Prostate gland (tissue), 2 donors: Measurements from ENCODE around the gene THAP4. TPM values are rescaled to one million over a fixed set of nuclear protein-coding genes. Genes with fewer than 3 reads are reported as not detected.

Source experiments
- DNase-seq: peaks from one replicate; pipeline ENCODE4 v3.0.0-alpha.2; 2019; ENCODE audit warnings: low spot score
- H3K27ac ChIP-seq, 2 donors: fragments of 200-600 bp; sonication (generic); 2 replicates each; pipeline ENCODE4 v1.5.1; 2017 to 2019
- H3K27me3 ChIP-seq: fragments of 200-600 bp; sonication (generic); replicated peaks from 2 replicates; pipeline ENCODE4 v1.5.1; 2019; ENCODE audit not compliant: insufficient read depth
- H3K36me3 ChIP-seq, 2 donors: fragments of 200-600 bp; sonication (generic); 1 replicate in 1 of 2; 2 replicates in 1 of 2; pipeline versions ENCODE4 v1.5.1 to v1.8.1; 2017 to 2019
- H3K4me1 ChIP-seq: fragments of 200-600 bp; sonication (generic); replicated peaks from 2 replicates; pipeline ENCODE4 v1.5.1; 2019
- H3K4me3 ChIP-seq, 2 donors: fragments of 200-600 bp; sonication (generic); 2 replicates each; pipeline ENCODE4 v1.5.1; 2017 to 2019
- H3K9me3 ChIP-seq: fragments of 200-600 bp; sonication (generic); 2 replicates; pipeline ENCODE4 v1.5.1; 2017
- CTCF ChIP-seq, 4 experiments: fragments of 200-600 bp in 2 of 4; fragments of 450-650 bp in 2 of 4; sonication (generic) in 2 of 4; IDR thresholded peaks; 1 replicate in 3 of 4; 2 replicates in 1 of 4; pipeline ENCODE4 v1.5.1; 2016 to 2019; ENCODE audit warnings: antibody characterized with exemption in 4 of 4, mild to moderate bottlenecking in 2 of 4, moderate library complexity in 2 of 4
- POLR2A ChIP-seq: fragments of 450-650 bp; IDR thresholded peaks from one replicate; pipeline ENCODE4 v1.6.1; 2016; ENCODE audit warnings: antibody characterized with exemption, mild to moderate bottlenecking
- POLR2AphosphoS5 ChIP-seq: sonication (generic); formaldehyde crosslinking; IDR thresholded peaks from one replicate; pipeline ENCODE4 v1.6.1; 2017; ENCODE audit warnings: antibody characterized with exemption
- WGBS: methylation state at CpG from one replicate; pipeline ENCODE4 v1.1.5; 2018; 5-methylcytosine and 5-hydroxymethylcytosine counted together
- intact Hi-C: fragments of 100-400 bp; cut with DNase I; formaldehyde crosslinking; loops from one replicate; pipeline ENCODE4 v1.14.2; 2022
- total RNA-seq, 2 donors: library from RNA; depleted of rRNA; stranded (reverse); fragments of >200 nt; gene quantifications; one replicate each; pipeline ENCODE4 v1.1.0, GENCODE V29; 2016

THAP4 gene
- total RNA-seq, 2 donors from 2014 or later: 60.8 to 92.9 TPM

DNA sequence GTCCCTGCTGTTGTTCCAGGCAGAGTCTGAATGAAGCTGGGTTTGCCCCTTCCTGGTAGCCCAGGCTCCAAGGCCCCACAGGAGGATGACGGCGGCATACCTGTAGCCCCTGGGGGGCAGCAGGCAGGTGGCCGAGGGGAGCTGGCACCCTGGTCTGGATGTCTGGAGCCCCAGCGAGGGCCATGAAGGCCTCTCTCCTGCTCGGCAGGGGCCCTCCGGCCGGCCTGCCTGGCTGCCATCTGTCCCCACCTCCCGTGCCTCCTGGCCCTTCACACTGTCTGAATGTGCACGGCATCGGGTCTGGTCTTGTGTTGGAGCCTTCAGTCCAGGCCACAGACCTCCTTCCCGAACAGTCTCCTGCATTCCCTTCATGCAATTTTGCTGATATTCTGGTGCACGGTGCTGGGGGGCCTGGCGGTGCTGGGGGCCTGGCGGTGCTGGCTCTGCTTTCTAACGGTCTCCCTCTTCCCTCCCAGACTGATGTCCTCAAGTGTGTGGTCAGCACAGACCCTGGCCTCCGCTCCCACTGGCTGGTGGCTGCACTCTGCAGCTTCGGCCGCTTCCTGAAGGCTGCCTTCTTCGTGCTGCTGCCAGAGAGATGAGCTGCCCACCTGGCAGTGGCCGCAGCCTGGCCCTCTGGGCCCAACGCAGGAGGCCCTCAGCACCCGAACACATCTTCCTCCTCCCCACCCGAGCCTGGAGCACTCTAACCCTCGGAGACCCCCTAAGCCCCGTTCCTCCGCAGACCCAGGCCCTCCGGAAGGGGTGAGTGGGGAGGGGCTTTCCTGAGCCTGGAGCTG is 64.9 kb downstream of the THAP4 start:
- no peak for DNase-seq
- H3K4me1 ChIP-seq: no peaks in the 10 kb centered on the region
- WGBS: 84% methylated on average over 27 of the region's 27 CpGs
- H3K4me3 ChIP-seq: no peak overlapping the region
- intact Hi-C loops: no loop called here
- TF ChIP-seq CTCF (IDR thresholded peaks at IDR 0.05) (no peak), POLR2AphosphoS5 (no peak), POLR2A (no peak)
- H3K36me3 ChIP-seq: no peaks in the 10 kb centered on the region
- no peak overlapping the region for H3K27ac ChIP-seq
- H3K9me3 ChIP-seq: no peaks in the 10 kb centered on the region
- no peaks in the 10 kb centered on the region for H3K27me3 ChIP-seq

DNA sequence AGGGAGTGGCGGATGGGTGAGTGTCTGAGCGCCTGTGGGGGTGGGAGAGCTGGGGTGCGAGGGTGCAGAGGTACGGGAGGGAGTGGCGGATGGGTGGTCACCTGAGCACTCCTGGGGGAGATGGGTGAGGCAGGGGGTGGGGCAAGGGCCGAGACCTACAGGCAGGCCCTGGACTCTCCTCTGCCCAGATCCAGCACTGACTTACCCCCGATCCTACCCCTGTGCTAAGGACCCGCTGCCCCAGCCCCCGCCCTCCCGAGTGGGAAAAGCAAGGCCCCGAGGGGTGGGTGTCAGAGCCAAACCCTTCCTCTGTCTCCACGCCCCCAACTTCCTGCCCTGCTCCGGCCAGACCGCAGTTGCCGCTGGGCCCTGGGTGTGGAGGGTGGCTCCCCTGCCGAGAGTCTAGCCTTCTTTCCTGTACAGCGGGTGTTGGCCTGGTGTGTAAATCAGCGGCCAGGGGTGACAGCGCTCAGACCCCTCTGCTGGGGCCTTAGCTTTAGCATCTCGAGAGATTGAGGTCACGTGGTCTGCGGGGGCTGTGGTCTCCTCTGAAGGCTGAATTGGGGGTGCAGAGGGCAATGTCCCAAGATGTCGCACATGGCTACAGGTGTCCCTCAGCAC is 65.9 kb downstream of the THAP4 start:
- Histone ChIP-seq H3K27ac (no peak overlapping the region), H3K4me3 (no peak overlapping the region), H3K36me3 (no peaks in the 10 kb centered on the region), H3K27me3 (no peaks in the 10 kb centered on the region), H3K4me1 (no peaks in the 10 kb centered on the region), H3K9me3 (no peaks in the 10 kb centered on the region)
- WGBS: 82% methylated on average over 23 of the region's 23 CpGs
- TF ChIP-seq POLR2A: no peak
- TF ChIP-seq CTCF (IDR thresholded peaks at IDR 0.05): no peak
- TF ChIP-seq POLR2AphosphoS5: no peak
- intact Hi-C loops: no loop called here
- no peak for DNase-seq

GRCh38 chr2:241569831-241570281 is 67.1 kb downstream of the THAP4 start:
- no peaks in the 10 kb centered on the region for H3K27me3 ChIP-seq
- DNase-seq: no peak
- H3K27ac ChIP-seq: no peak overlapping the region
- H3K4me3 ChIP-seq: no peak overlapping the region
- intact Hi-C loops: no loop called here
- WGBS: 92% methylated on average over 23 of the region's 23 CpGs
- H3K9me3 ChIP-seq: no peaks in the 10 kb centered on the region
- TF ChIP-seq CTCF (IDR thresholded peaks at IDR 0.05) (no peak), POLR2A (no peak), POLR2AphosphoS5 (no peak)
- no peaks in the 10 kb centered on the region for H3K36me3 ChIP-seq
- peaks cover 5% of the 10 kb centered on the region for H3K4me1 ChIP-seq

DNA sequence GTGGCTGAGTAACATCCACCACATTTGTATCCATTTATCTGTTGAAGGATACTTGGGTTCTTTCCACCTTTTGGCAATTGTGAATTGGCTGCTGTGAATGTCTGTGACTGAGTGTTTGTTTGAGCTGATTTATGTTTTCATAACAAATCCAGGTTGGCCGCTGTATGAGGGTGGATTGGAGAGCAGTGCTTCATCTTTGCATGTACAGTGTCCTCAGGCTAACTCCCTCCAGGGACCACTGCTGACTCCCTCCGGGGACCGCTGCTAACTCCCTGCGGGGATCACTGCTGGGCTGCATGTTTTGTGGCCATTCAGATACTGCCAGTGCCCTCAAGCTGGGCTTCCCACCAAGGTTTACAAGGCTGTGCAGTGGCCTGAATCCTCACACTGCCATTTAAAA is 68.2 kb downstream of the THAP4 start:
- intact Hi-C loops: no loop called here
- Histone ChIP-seq H3K4me1 (peaks cover 17% of the 10 kb centered on the region), H3K36me3 (no peaks in the 10 kb centered on the region), H3K27me3 (no peaks in the 10 kb centered on the region), H3K9me3 (no peaks in the 10 kb centered on the region), H3K4me3 (no peak overlapping the region), H3K27ac (no peak overlapping the region)
- 58% methylated on average over 4 of the region's 4 CpGs for WGBS
- no peak for DNase-seq
- TF ChIP-seq POLR2AphosphoS5 (no peak), CTCF (IDR thresholded peaks at IDR 0.05) (no peak), POLR2A (no peak)
